Fibroblast of the conjunctiva (primary cell): ENCODE data around the gene SYT15.

Experiments
- DNase-seq: peaks from one replicate; pipeline ENCODE4 v3.0.0-alpha.2; 2010; ENCODE audit warnings: low read depth

The SYT15 gene

DNA sequence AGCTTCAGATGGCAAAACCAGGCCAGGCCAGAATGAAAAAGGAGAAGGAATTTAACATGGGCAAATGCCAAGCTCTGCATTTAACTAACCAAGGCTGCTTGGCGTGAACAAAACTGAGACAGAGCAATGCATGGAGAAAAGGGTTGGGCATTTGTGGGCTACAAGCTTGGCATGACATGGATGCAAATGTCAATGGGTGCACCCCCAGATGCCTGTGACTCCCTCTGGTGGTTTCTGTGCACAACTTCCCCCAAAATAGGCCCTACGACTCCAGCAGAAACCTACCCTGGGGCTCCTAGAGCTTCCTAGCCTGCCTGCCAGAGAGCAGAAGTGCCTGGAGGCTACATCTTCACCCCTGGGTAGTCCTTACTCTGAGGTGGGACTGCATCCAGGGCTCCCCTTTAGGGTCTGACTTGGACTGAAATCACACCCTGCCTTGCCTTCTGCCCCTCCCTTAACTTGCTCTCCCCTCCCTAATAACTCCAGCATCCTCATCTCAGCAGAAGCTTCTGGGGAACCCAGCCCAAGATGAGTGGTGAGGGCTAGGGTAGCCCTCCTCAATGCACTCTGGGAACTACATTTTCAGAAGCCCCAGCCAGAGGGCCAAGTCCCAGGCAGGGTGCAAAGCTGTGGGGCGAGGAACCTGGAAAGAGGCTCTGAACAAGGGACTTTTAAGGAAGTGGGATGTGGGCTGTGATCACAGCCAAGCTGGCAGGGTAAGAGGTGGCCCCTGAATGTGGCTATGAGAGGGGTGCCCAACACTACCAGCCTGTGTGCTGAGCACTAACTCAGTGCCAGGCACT is 33.7 kb upstream of the SYT15 start:
- no peak for DNase-seq

GRCh38 chr10:46545861-46546590 is 32.9 kb upstream of the SYT15 start:
- DNase-seq, result no peak

- DNase-seq, result no peak
Measured at GRCh38 chr10:46546591-46547540, 32.1 kb upstream of the SYT15 start.

GRCh38 chr10:46547541-46548497 is 31.1 kb upstream of the SYT15 start:
- no peak for DNase-seq

GRCh38 chr10:46548498-46549090 is 30.3 kb upstream of the SYT15 start:
- DNase-seq, result no peak

DNA sequence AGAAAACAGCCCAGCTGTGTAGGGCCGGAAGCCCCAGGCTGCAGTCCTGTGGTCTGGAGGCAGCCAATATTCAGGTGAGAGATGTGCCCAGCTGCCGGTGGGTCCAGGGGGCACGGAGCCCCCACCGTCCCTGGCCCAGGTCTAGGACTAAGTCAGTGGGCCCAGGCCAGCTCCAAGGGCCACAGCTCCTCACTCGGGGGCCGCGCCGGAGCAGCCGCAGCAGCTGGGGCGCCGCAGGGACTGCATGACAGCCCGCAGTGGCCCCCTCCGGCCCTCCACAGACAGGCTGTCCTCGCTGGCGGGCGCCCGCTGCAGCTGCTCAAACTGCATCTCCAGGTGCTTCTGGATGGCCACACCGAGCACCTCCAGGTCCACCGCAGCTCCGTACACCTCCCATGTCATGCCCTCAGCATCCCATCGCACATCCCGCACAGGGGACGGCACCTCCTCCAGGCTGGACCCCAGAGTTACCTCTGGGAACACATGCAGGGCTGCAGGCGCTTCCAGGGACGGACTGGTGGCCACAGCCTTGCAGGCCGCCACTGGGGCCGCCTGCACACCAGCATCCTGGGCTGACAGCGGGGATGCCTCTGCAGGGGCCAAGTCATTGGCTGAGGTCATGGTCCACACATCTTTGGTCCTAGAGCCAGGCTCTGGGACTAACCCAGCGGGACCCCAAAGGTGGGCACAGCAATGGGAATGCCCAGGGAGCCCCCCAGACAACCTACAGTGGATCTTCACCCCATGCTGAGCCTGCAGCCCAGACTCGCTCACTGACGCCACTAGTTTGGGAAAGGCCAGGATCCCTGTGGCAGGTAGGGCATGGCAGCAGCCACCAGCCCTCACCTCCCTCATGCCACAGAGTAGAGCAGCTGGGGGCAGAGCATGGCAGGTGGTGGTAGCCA is 29.5 kb upstream of the SYT15 start:
- no peak for DNase-seq

- no peak for DNase-seq
Measured at GRCh38 chr10:46550076-46550790, 28.7 kb upstream of the SYT15 start.

GRCh38 chr10:46550795-46551700 is 27.9 kb upstream of the SYT15 start:
- no peak for DNase-seq

- DNase-seq, result no peak
Measured at GRCh38 chr10:46551701-46552525, 27.0 kb upstream of the SYT15 start.

GRCh38 chr10:46552526-46553237 is 26.2 kb upstream of the SYT15 start:
- DNase-seq, result no peak

GRCh38 chr10:46553238-46554049 is 25.5 kb upstream of the SYT15 start:
- no peak for DNase-seq

DNA sequence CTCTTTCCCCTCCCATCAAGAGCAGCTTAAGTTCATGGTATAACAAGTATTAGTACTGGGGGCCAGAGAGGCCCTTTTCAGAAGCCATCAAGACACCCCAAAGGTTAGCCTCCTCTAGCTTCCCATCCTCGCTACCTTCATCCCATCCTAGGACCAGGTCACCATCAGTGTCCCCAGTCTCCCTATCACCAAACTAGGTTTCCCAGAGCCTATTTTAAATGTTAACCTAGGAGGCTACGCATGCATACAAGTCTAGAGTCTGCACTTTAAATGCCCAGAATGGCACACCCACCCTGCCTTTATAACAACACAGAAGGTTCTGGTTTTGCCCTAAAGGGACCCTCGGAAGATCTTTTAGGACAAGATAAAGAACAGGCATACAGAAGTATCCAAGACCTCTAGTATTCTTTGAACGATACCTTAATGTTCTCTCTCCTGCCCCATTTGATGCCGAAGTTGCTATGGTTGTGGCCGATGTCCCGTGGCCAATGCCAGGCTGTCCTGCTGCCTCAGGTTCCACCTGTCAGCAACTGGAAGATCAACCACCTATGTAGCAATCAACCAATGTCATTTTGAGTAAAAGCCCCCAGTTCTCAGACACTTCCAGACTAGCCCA is 24.7 kb upstream of the SYT15 start:
- DNase-seq, result no peak

- no peak for DNase-seq
Measured at GRCh38 chr10:46555366-46555712, 23.6 kb upstream of the SYT15 start.

GRCh38 chr10:46555713-46556514 is 23.0 kb upstream of the SYT15 start:
- no peak for DNase-seq
